SK-N-SH (cell line): ENCODE results near the gene CEP44. TPM values are rescaled to one million over a fixed set of nuclear protein-coding genes. Genes with fewer than 3 reads are reported as not detected.

ENCODE experiments used
- CTCF ChIA-PET: fragments of 300-600, 350-600 bp; formaldehyde crosslinking; extraction: SDS; loops from one replicate; lab custom pipeline; 2021; lab: Yijun Ruan, JAX
- POLR2A ChIA-PET: fragments of 350-600 bp; sonication (Branson Sonifier 250); formaldehyde crosslinking; extraction: SDS; loops from one replicate; lab custom pipeline; 2020; ENCODE audit warnings: antibody characterized with exemption, inconsistent platforms; lab: Yijun Ruan, JAX
- DNase-seq: peaks from one replicate; pipeline ENCODE4 v3.0.0; 2012
- H2AFZ ChIP-seq: fragments of 200-600 bp; sonication (generic); 2 replicates; pipeline ENCODE4 v1.8.1; 2016; ENCODE audit warnings: antibody characterized with exemption, mild to moderate bottlenecking, low read depth
- H3F3A ChIP-seq: fragments of 200-600 bp; sonication (generic); replicated peaks from 2 replicates; pipeline ENCODE3; 2016; ENCODE audit warnings: antibody characterized with exemption, mild to moderate bottlenecking; ENCODE audit not compliant: insufficient read depth
- H3K27ac ChIP-seq, 2 experiments: fragments of 200-500 bp in 1 of 2; fragments of 200-600 bp in 1 of 2; sonication (Bioruptor generic) in 1 of 2; sonication (generic), shearing (Covaris generic) in 1 of 2; 2 replicates each; pipeline versions ENCODE4 v1.5.1 to v1.6.1; 2014 to 2016; ENCODE audit warnings: low read depth in 2 of 2, inconsistent platforms in 1 of 2, low read length in 1 of 2, mild to moderate bottlenecking in 1 of 2, mixed read lengths in 1 of 2
- H3K27me3 ChIP-seq: fragments of 200-600 bp; sonication (generic), shearing (Covaris generic); 2 replicates; pipeline ENCODE4 v1.6.1; 2016; ENCODE audit warnings: mixed run types; ENCODE audit not compliant: insufficient read depth
- H3K36me3 ChIP-seq, 2 experiments: fragments of 200-500 bp in 1 of 2; fragments of 200-600 bp in 1 of 2; sonication (Bioruptor generic) in 1 of 2; sonication (generic) in 1 of 2; replicated peaks in 1 of 2; 2 replicates each; pipeline versions ENCODE3 to v1.5.1; 2014 to 2016; ENCODE audit warnings: low read length in 1 of 2, mild to moderate bottlenecking in 1 of 2; ENCODE audit not compliant: insufficient read depth in 2 of 2, control insufficient read depth in 1 of 2
- H3K4me1 ChIP-seq, 2 experiments: fragments of 200-500 bp in 1 of 2; fragments of 200-600 bp in 1 of 2; sonication (Bioruptor generic) in 1 of 2; sonication (generic), shearing (Covaris generic) in 1 of 2; 2 replicates each; pipeline versions ENCODE4 v1.5.1 to v1.6.1; 2014 to 2016; ENCODE audit warnings: low read depth in 1 of 2, low read length in 1 of 2, mixed run types in 1 of 2; ENCODE audit not compliant: insufficient read depth in 2 of 2, control insufficient read depth in 1 of 2
- H3K4me2 ChIP-seq: fragments of 200-600 bp; sonication (generic), shearing (Covaris generic); 2 replicates; pipeline ENCODE4 v1.6.1; 2017; ENCODE audit warnings: mixed run types
- H3K4me3 ChIP-seq, 2 experiments: fragments of 200-500 bp in 1 of 2; fragments of 200-600 bp in 1 of 2; sonication (Bioruptor generic) in 1 of 2; sonication (generic), shearing (Covaris generic) in 1 of 2; 2 replicates each; pipeline versions ENCODE4 v1.5.1 to v1.8.1; 2014 to 2016; ENCODE audit warnings: low read depth in 2 of 2, inconsistent platforms in 1 of 2, low read length in 1 of 2, mild to moderate bottlenecking in 1 of 2, mixed read lengths in 1 of 2, moderate library complexity in 1 of 2
- H3K79me2 ChIP-seq: fragments of 200-600 bp; sonication (generic); 2 replicates; pipeline ENCODE4 v1.8.1; 2017; ENCODE audit warnings: mild to moderate bottlenecking; ENCODE audit not compliant: insufficient read depth
- H3K9ac ChIP-seq: fragments of 200-600 bp; sonication (generic); 2 replicates; pipeline ENCODE4 v1.6.1; 2017; ENCODE audit warnings: mixed run types
- H3K9me2 ChIP-seq: fragments of 200-600 bp; sonication (generic); 2 replicates; pipeline ENCODE4 v1.6.1; 2017; ENCODE audit warnings: mixed run types
- H3K9me3 ChIP-seq: fragments of 200-600 bp; sonication (generic); 2 replicates; pipeline ENCODE4 v1.6.1; 2017; ENCODE audit warnings: mixed run types, mild to moderate bottlenecking, moderate library complexity
- H4K20me1 ChIP-seq: fragments of 200-600 bp; sonication (generic); 2 replicates; pipeline ENCODE4 v1.6.1; 2017; ENCODE audit warnings: mild to moderate bottlenecking, mixed run types; ENCODE audit not compliant: insufficient read depth
- CHD2 ChIP-seq: fragments of 150-350 bp; IDR thresholded peaks from 2 replicates; pipeline ENCODE4 v1.6.1; 2018; ENCODE audit warnings: low read length; ENCODE audit not compliant: partially characterized antibody
- EP300 ChIP-seq, 2 experiments: IDR thresholded peaks; 2 replicates each; pipeline versions ENCODE4 v1.4.0 to v1.6.1; 2012; ENCODE audit warnings: borderline replicate concordance in 1 of 2, low read depth in 1 of 2, low read length in 1 of 2
- EZH2phosphoT487 ChIP-seq: fragments of 200-600 bp; sonication (generic); IDR thresholded peaks from 2 replicates; pipeline ENCODE4 v1.6.1; 2017; ENCODE audit warnings: low read depth, mixed run types, mild to moderate bottlenecking, antibody characterized with exemption, moderate library complexity, borderline replicate concordance
- FOSL2 ChIP-seq: IDR thresholded peaks from 2 replicates; pipeline ENCODE4 v1.4.0; 2012; ENCODE audit warnings: low read depth, mild to moderate bottlenecking, moderate library complexity, borderline replicate concordance
- FOXJ3 ChIP-seq: sonication (generic); formaldehyde crosslinking; IDR thresholded peaks from 2 replicates; pipeline ENCODE4 v1.5.1; 2020; ENCODE audit warnings: mild to moderate bottlenecking, missing genetic modification reagents
- FOXM1 ChIP-seq: IDR thresholded peaks from 2 replicates; pipeline ENCODE4 v1.4.0; 2012; ENCODE audit warnings: low read depth, mild to moderate bottlenecking
- GABPA ChIP-seq: IDR thresholded peaks from 2 replicates; pipeline ENCODE4 v1.4.0; 2012; ENCODE audit warnings: low read depth, mild to moderate bottlenecking
- NFIC ChIP-seq: IDR thresholded peaks from 2 replicates; pipeline ENCODE4 v1.4.0; 2012; ENCODE audit warnings: borderline replicate concordance
- NRF1 ChIP-seq: IDR thresholded peaks from 2 replicates; pipeline ENCODE4 v1.6.1; 2012; ENCODE audit warnings: low read depth, mild to moderate bottlenecking, low read length
- POLR2AphosphoS5 ChIP-seq: IDR thresholded peaks from 2 replicates; pipeline ENCODE4 v1.6.1; 2012; ENCODE audit warnings: low read depth, low read length
- RCOR1 ChIP-seq: fragments of 150-350 bp; IDR thresholded peaks from 2 replicates; pipeline ENCODE4 v1.6.1; 2017; ENCODE audit warnings: antibody characterized with exemption, low read length
- RFX5 ChIP-seq: IDR thresholded peaks from 2 replicates; pipeline ENCODE4 v1.6.1; 2012; ENCODE audit warnings: mild to moderate bottlenecking, improper control_type of control experiment, low read length
- SIN3A ChIP-seq: IDR thresholded peaks from 2 replicates; pipeline ENCODE4 v1.6.1; 2012; ENCODE audit warnings: low read depth, mild to moderate bottlenecking, low read length, moderate library complexity, borderline replicate concordance
- SMC3 ChIP-seq: IDR thresholded peaks from 2 replicates; pipeline ENCODE4 v1.6.1; 2012; ENCODE audit warnings: low read depth, low read length, improper control_type of control experiment
- TCF12 ChIP-seq: IDR thresholded peaks from 2 replicates; pipeline ENCODE4 v1.4.0; 2012
- TEAD4 ChIP-seq: IDR thresholded peaks from 2 replicates; pipeline ENCODE4 v1.4.0; 2012; ENCODE audit warnings: mild to moderate bottlenecking, borderline replicate concordance; ENCODE audit not compliant: insufficient read depth
- YY1 ChIP-seq: IDR thresholded peaks from 2 replicates; pipeline ENCODE4 v1.4.0; 2012; ENCODE audit warnings: low read depth, mild to moderate bottlenecking
- WGBS: methylation state at CpG from one replicate; pipeline ENCODE4 v1.1.6; 2017; ENCODE audit warnings: low lambda C conversion rate; 5-methylcytosine and 5-hydroxymethylcytosine counted together
- polyA plus RNA-seq, 3 experiments: library from polyadenylated mRNA; depleted of rRNA; stranded (reverse); fragments of >200 nt; gene quantifications; 2 replicates each; pipeline ENCODE4 v1.2.3, GENCODE V29; 2012
- TF ChIP-seq, protein P1 (sequence below): IDR thresholded peaks from 2 replicates; pipeline ENCODE4 v1.4.0; 2012; ENCODE audit warnings: low read depth, borderline replicate concordance
- TF ChIP-seq, protein P2 (sequence below): IDR thresholded peaks from 2 replicates; pipeline ENCODE4 v1.4.0; 2012; ENCODE audit warnings: low read depth, borderline replicate concordance
- TF ChIP-seq, protein P3 (sequence below): IDR thresholded peaks from 2 replicates; pipeline ENCODE4 v1.6.1; 2012; ENCODE audit warnings: mild to moderate bottlenecking, low read depth, low read length, moderate library complexity
- TF ChIP-seq, protein P4 (sequence below): IDR thresholded peaks from 2 replicates; pipeline ENCODE4 v1.4.0; 2012; ENCODE audit warnings: low read depth
- TF ChIP-seq, protein P5 (sequence below): fragments of 150-350 bp; IDR thresholded peaks from 2 replicates; pipeline ENCODE4 v1.6.1; 2016; ENCODE audit warnings: mild to moderate bottlenecking, low read depth, low read length

The CEP44 gene
- polyA plus RNA-seq, 1 of the 3 experiments (the other 2 are of a cell fraction) = 3.8 TPM

DNA sequence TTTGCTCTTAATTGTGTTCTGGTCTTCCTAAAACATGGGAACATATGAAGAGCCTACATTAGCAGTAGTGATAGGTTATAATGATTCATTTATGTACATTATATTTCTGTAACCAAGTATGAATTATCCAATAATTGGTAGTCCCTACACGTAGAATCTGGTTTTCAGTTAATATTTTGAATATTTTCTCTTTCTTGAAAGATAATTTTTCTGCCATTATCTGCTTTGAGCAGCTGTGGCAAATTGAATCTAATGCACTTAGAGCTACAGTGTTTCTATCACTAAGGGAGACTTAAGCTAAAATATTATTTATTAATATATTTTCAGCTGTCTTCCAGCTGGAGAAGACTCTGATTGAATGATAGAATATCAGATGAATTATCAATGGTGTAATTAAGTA lies 21.0 kb downstream of the CEP44 start (continued):
- TF ChIP-seq, protein P1, sequence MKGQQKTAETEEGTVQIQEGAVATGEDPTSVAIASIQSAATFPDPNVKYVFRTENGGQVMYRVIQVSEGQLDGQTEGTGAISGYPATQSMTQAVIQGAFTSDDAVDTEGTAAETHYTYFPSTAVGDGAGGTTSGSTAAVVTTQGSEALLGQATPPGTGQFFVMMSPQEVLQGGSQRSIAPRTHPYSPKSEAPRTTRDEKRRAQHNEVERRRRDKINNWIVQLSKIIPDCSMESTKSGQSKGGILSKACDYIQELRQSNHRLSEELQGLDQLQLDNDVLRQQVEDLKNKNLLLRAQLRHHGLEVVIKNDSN = no peak
- TF ChIP-seq NFIC = no peak
- no peak for TF ChIP-seq FOXJ3
- TF ChIP-seq NRF1 = no peak
- no peak for TF ChIP-seq TEAD4

DNA sequence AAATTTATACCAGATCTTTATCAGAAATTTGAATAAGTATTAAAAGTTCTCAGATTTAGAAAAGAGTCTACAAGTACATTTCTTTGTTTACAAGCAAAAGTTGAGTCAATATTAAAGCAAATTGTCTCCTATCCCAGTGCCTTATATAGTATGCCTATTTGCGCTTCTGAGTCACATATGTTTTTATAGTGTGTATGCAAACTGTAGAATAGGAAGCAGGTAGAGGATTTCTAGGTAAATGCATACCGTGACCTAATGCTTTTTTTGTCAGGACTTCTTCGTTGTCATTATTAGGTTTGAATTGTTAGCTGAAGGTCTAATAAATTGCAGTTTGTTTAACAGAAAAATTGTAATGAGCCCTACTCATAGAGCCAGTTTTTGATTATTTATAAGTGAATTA lies 22.2 kb downstream of the CEP44 start:
- WGBS = over 99% methylated on average over 3 of the region's 3 CpGs
- Histone ChIP-seq H3K4me3 (no peak overlapping the region), H3K9ac (no peak overlapping the region), H3K79me2 (no peaks in the 10 kb centered on the region), H3F3A (no peaks in the 10 kb centered on the region), H3K27ac (no peak overlapping the region), H3K27me3 (no peaks in the 10 kb centered on the region), H3K4me1 (peaks cover 0 to 2% of the 10 kb centered on the region in 2 experiments; a peak in 2 of 4 replicates), H3K9me3 (no peaks in the 10 kb centered on the region), H3K9me2 (no peaks in the 10 kb centered on the region), H4K20me1 (no peaks in the 10 kb centered on the region), H3K36me3 (peaks cover 42 to 58% of the 10 kb centered on the region in 2 experiments), H3K4me2 (no peak overlapping the region), H2AFZ (no peak overlapping the region)
- ChIA-PET POLR2A (no interaction called here), CTCF (interaction anchor here (0.7 kb wide), 1 partner anchor 14 kb away, joined by 3 read pairs; no protein-coding TSS in a partner anchor)
- DNase-seq = no peak
- no peak for TF ChIP-seq TCF12
- TF ChIP-seq, protein P2, sequence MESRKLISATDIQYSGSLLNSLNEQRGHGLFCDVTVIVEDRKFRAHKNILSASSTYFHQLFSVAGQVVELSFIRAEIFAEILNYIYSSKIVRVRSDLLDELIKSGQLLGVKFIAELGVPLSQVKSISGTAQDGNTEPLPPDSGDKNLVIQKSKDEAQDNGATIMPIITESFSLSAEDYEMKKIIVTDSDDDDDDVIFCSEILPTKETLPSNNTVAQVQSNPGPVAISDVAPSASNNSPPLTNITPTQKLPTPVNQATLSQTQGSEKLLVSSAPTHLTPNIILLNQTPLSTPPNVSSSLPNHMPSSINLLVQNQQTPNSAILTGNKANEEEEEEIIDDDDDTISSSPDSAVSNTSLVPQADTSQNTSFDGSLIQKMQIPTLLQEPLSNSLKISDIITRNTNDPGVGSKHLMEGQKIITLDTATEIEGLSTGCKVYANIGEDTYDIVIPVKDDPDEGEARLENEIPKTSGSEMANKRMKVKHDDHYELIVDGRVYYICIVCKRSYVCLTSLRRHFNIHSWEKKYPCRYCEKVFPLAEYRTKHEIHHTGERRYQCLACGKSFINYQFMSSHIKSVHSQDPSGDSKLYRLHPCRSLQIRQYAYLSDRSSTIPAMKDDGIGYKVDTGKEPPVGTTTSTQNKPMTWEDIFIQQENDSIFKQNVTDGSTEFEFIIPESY = no peak
- TF ChIP-seq GABPA = no peak
- TF ChIP-seq EP300 (IDR thresholded peaks at IDR 0.05; ENCODE audit: borderline replicate concordance in 1 of 2, low read depth in 1 of 2, low read length in 1 of 2) = no peak
- TF ChIP-seq POLR2AphosphoS5 = no peak
- TF ChIP-seq, protein P3, sequence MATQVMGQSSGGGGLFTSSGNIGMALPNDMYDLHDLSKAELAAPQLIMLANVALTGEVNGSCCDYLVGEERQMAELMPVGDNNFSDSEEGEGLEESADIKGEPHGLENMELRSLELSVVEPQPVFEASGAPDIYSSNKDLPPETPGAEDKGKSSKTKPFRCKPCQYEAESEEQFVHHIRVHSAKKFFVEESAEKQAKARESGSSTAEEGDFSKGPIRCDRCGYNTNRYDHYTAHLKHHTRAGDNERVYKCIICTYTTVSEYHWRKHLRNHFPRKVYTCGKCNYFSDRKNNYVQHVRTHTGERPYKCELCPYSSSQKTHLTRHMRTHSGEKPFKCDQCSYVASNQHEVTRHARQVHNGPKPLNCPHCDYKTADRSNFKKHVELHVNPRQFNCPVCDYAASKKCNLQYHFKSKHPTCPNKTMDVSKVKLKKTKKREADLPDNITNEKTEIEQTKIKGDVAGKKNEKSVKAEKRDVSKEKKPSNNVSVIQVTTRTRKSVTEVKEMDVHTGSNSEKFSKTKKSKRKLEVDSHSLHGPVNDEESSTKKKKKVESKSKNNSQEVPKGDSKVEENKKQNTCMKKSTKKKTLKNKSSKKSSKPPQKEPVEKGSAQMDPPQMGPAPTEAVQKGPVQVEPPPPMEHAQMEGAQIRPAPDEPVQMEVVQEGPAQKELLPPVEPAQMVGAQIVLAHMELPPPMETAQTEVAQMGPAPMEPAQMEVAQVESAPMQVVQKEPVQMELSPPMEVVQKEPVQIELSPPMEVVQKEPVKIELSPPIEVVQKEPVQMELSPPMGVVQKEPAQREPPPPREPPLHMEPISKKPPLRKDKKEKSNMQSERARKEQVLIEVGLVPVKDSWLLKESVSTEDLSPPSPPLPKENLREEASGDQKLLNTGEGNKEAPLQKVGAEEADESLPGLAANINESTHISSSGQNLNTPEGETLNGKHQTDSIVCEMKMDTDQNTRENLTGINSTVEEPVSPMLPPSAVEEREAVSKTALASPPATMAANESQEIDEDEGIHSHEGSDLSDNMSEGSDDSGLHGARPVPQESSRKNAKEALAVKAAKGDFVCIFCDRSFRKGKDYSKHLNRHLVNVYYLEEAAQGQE = no peak
- no peak for TF ChIP-seq YY1
- TF ChIP-seq FOXJ3 = no peak
- no peak for TF ChIP-seq NRF1
- TF ChIP-seq SIN3A = no peak
- TF ChIP-seq, protein P4, sequence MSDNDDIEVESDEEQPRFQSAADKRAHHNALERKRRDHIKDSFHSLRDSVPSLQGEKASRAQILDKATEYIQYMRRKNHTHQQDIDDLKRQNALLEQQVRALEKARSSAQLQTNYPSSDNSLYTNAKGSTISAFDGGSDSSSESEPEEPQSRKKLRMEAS = no peak
- TF ChIP-seq SMC3 = no peak
- TF ChIP-seq FOSL2 = no peak
- TF ChIP-seq EZH2phosphoT487 = no peak
- no peak for TF ChIP-seq FOXM1
- TF ChIP-seq CHD2 = no peak
- TF ChIP-seq RFX5 = no peak
- no peak for TF ChIP-seq TEAD4
- TF ChIP-seq, protein P5, sequence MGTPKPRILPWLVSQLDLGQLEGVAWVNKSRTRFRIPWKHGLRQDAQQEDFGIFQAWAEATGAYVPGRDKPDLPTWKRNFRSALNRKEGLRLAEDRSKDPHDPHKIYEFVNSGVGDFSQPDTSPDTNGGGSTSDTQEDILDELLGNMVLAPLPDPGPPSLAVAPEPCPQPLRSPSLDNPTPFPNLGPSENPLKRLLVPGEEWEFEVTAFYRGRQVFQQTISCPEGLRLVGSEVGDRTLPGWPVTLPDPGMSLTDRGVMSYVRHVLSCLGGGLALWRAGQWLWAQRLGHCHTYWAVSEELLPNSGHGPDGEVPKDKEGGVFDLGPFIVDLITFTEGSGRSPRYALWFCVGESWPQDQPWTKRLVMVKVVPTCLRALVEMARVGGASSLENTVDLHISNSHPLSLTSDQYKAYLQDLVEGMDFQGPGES = no peak
- TF ChIP-seq RCOR1 = no peak
